WTC11 (cell line): ENCODE data around the gene MIF. TPM values are rescaled to one million over a fixed set of nuclear protein-coding genes. Genes with fewer than 3 reads are reported as not detected.

ENCODE experiments used
- ATAC-seq: fragments of 200-7000 bp; cut with Tn5 transposase; 2 replicates; pipeline ENCODE4 v1.10.0; 2021; ENCODE audit warnings: mild to moderate bottlenecking, moderate library complexity
- CTCF ChIA-PET: fragments of 300-600 bp; sonication (Branson Sonifier 250); formaldehyde crosslinking; loops from one replicate; lab custom pipeline; 2021; ENCODE audit warnings: antibody characterized with exemption; lab: Charles Lee
- POLR2A ChIA-PET: fragments of 350-600 bp; sonication (Branson Sonifier 250); formaldehyde crosslinking; loops from one replicate; lab custom pipeline; 2021; ENCODE audit warnings: antibody characterized with exemption; lab: Charles Lee
- DNase-seq: peaks from one replicate; pipeline ENCODE4 v3.0.0; 2021; ENCODE audit warnings: low spot score
- H3K27ac Mint-ChIP-seq: 2 replicates; pipeline ENCODE4 v1.8.0; 2021; ENCODE audit warnings: mixed read lengths
- H3K27me3 Mint-ChIP-seq: 2 replicates; pipeline ENCODE4 v1.8.0; 2021; ENCODE audit warnings: low read depth, mild to moderate bottlenecking, moderate library complexity, mixed read lengths
- H3K36me3 Mint-ChIP-seq: 2 replicates; pipeline ENCODE4 v1.8.0; 2021; ENCODE audit warnings: mixed read lengths
- H3K4me1 Mint-ChIP-seq: 2 replicates; pipeline ENCODE4 v1.8.0; 2022; ENCODE audit warnings: mixed read lengths
- H3K4me3 Mint-ChIP-seq: 2 replicates; pipeline ENCODE4 v1.8.0; 2021; ENCODE audit warnings: mild to moderate bottlenecking, moderate library complexity, mixed read lengths
- H3K9me3 Mint-ChIP-seq: 2 replicates; pipeline ENCODE4 v1.8.0; 2021; ENCODE audit warnings: mixed read lengths
- ATF1 ChIP-seq: sonication (generic); formaldehyde crosslinking; IDR thresholded peaks from 2 replicates; pipeline ENCODE4 v1.8.1; 2023; ENCODE audit warnings: mild to moderate bottlenecking, moderate library complexity, missing genetic modification reagents
- CDX4 ChIP-seq: fragments of 250-450 bp; sonication (Bioruptor Pico); IDR thresholded peaks from 2 replicates; pipeline ENCODE4 v1.9.0; 2021; ENCODE audit warnings: moderate library complexity, mild to moderate bottlenecking, inconsistent platforms, borderline replicate concordance
- E2F4 ChIP-seq: sonication (generic); formaldehyde crosslinking; IDR thresholded peaks from 2 replicates; pipeline ENCODE4 v1.8.1; 2022; ENCODE audit warnings: low read depth, mild to moderate bottlenecking, moderate library complexity, missing genetic modification reagents, borderline replicate concordance
- FOXK1 ChIP-seq: sonication (generic); formaldehyde crosslinking; IDR thresholded peaks from 2 replicates; pipeline ENCODE4 v1.8.0; 2022; ENCODE audit warnings: mild to moderate bottlenecking, moderate library complexity, missing genetic modification reagents
- GABPB1 ChIP-seq: sonication (generic); formaldehyde crosslinking; IDR thresholded peaks from 2 replicates; pipeline ENCODE4 v1.8.1; 2023; ENCODE audit warnings: mild to moderate bottlenecking, missing genetic modification reagents
- NR2C2 ChIP-seq: sonication (generic); formaldehyde crosslinking; IDR thresholded peaks from 2 replicates; pipeline ENCODE4 v1.8.0; 2022; ENCODE audit warnings: mild to moderate bottlenecking, missing genetic modification reagents
- RORB ChIP-seq: fragments of 250-450 bp; sonication (Bioruptor Pico); IDR thresholded peaks from 2 replicates; pipeline ENCODE4 v1.9.0; 2021; ENCODE audit warnings: mild to moderate bottlenecking
- TP53 ChIP-seq: sonication (generic); formaldehyde crosslinking; IDR thresholded peaks from 2 replicates; pipeline ENCODE4 v1.8.1; 2023; ENCODE audit warnings: mild to moderate bottlenecking, missing genetic modification reagents
- ZBTB21 ChIP-seq: sonication (generic); formaldehyde crosslinking; IDR thresholded peaks from 2 replicates; pipeline ENCODE4 v1.8.1; 2023; ENCODE audit warnings: mild to moderate bottlenecking, missing genetic modification reagents, borderline replicate concordance
- ZNF263 ChIP-seq: sonication (generic); formaldehyde crosslinking; IDR thresholded peaks from 2 replicates; pipeline ENCODE4 v1.8.1; 2022; ENCODE audit warnings: low read depth, mild to moderate bottlenecking, moderate library complexity, missing genetic modification reagents
- ZNF396 ChIP-seq: fragments of 250-450 bp; sonication (Bioruptor Pico); IDR thresholded peaks from 2 replicates; pipeline ENCODE4 v1.8.0; 2021; ENCODE audit warnings: mild to moderate bottlenecking, moderate library complexity, borderline replicate concordance
- ZNF532 ChIP-seq: fragments of 250-450 bp; sonication (Bioruptor Pico); IDR thresholded peaks from 2 replicates; pipeline ENCODE4 v1.9.0; 2021; ENCODE audit warnings: mild to moderate bottlenecking, borderline replicate concordance
- ZSCAN18 ChIP-seq: fragments of 250-450 bp; sonication (Bioruptor Pico); IDR thresholded peaks from 2 replicates; pipeline ENCODE4 v2.1.2; 2022; ENCODE audit warnings: mild to moderate bottlenecking, moderate library complexity
- total RNA-seq: library from RNA; stranded (reverse); gene quantifications from 3 replicates; pipeline ENCODE4 v1.2.3, GENCODE V29; 2021
- TF ChIP-seq, protein P1 (sequence below): sonication (generic); formaldehyde crosslinking; IDR thresholded peaks from 2 replicates; pipeline ENCODE4 v1.8.1; 2022; ENCODE audit warnings: low read depth, missing genetic modification reagents, borderline replicate concordance
- TF ChIP-seq, protein P2 (sequence below): fragments of 250-450 bp; sonication (Bioruptor Pico); conservative IDR thresholded peaks from 2 replicates; pipeline ENCODE4 v1.9.0; 2021; ENCODE audit warnings: mild to moderate bottlenecking
- TF ChIP-seq, protein P3 (sequence below): fragments of 250-450 bp; sonication (Bioruptor Pico); IDR thresholded peaks from 2 replicates; pipeline ENCODE4 v1.9.0; 2021; ENCODE audit warnings: mild to moderate bottlenecking
- TF ChIP-seq, protein P4 (sequence below): sonication (generic); formaldehyde crosslinking; IDR thresholded peaks from 2 replicates; pipeline ENCODE4 v1.8.1; 2022; ENCODE audit warnings: missing genetic modification reagents, borderline replicate concordance
- TF ChIP-seq, protein P5 (sequence below): sonication (generic); formaldehyde crosslinking; IDR thresholded peaks from 2 replicates; pipeline ENCODE4 v1.8.1; 2022; ENCODE audit warnings: mild to moderate bottlenecking, missing genetic modification reagents, moderate library complexity, borderline replicate concordance

MIF gene
- total RNA-seq, 1 experiment from 2014 or later, result 1,424 TPM

DNA sequence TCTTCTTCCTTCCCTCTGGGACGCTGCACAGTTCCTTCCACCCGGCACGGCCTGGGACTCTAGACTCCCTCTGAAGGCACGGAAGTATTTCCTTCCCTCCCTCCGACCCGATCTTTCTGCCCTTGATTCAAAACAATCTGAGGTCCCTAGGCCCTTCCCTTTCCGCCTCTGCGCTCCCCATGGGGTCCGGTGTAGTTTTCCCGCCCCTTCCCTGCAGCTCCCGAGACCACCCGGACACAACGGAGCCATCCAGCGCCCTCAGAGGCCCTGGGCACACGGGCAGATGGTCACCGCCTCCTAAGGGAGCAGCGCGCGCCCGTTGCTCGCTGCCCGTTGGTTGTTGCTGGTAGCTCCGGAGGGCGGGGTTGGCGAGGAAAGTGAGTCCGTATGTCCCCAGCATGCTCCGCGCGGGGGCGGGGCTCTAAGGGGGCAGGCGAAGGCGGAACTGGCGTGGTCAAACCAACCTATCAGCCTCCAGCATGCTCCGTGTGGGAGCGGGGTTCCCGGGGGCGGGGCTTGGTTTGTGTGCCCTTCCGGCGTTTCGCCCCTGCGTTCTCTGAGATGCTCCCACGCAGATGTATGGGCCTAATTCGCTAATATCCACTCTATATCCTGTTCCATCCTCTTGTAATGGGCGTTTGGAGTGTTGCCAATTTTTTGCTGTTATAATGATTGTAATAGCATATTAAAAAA lies 19.6 kb downstream of the MIF start:
- peaks cover 16% of the 10 kb centered on the region for H3K36me3 Mint-ChIP-seq
- peak overlapping the region; percentile 76 for H3K4me3 Mint-ChIP-seq
- ChIA-PET CTCF (interaction anchor here (0.6 to 2.9 kb wide), 7 partner anchors 16 to 329 kb away, joined by 3 to 18 read pairs (median 4); partner anchors contain the start of genes MIF and SLC2A11), POLR2A (interaction anchor here (1.0 to 1.5 kb wide), 3 partner anchors 11 to 56 kb away, joined by 3 to 13 read pairs (median 3); partner anchors contain the start of genes MIF and SLC2A11)
- H3K27me3 Mint-ChIP-seq, result peaks cover 43% of the 10 kb centered on the region
- H3K27ac Mint-ChIP-seq, result peak overlapping the region; percentile 94
- H3K4me1 Mint-ChIP-seq, result peaks cover 23% of the 10 kb centered on the region
- H3K9me3 Mint-ChIP-seq, result peaks cover 38% of the 10 kb centered on the region
- DNase-seq, result peak; percentile 99
- ATAC-seq, result peak; percentile 99
- TF ChIP-seq, protein P1, sequence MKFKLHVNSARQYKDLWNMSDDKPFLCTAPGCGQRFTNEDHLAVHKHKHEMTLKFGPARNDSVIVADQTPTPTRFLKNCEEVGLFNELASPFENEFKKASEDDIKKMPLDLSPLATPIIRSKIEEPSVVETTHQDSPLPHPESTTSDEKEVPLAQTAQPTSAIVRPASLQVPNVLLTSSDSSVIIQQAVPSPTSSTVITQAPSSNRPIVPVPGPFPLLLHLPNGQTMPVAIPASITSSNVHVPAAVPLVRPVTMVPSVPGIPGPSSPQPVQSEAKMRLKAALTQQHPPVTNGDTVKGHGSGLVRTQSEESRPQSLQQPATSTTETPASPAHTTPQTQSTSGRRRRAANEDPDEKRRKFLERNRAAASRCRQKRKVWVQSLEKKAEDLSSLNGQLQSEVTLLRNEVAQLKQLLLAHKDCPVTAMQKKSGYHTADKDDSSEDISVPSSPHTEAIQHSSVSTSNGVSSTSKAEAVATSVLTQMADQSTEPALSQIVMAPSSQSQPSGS (CRISPR knock-in tag), result no peak
- TF ChIP-seq ZNF263 (CRISPR knock-in tag), result no peak
- TF ChIP-seq, protein P2, sequence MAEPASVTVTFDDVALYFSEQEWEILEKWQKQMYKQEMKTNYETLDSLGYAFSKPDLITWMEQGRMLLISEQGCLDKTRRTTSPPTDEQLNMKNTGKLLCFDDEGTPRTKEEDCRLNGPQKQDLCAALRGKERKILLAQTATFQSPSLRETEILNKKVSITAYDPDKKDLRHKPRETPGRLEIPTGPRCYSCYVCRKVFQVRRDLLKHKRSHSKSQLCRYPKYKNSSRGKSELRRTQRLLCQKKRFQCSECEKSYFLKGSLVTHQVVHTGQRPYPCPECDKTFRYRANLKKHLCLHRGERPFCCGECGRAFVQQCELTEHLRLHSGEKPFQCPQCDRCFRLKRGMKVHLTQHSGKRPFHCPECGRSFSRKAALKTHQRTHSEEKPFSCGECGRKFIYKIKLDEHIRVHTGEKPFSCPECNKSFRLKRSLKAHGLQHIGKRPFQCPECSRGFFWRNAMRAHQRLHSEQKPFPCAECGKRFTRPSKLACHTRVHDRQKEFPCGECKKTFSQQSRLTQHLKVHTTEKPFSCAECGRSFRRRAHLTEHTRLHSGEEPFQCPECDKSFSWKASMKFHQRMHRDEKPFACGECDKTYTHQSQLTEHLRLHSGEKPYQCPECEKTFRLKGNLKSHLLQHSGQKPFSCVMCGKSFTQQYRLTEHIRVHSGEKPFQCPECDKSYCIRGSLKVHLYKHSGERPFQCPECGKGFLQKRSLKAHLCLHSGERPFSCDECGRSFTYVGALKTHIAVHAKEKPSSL, result no peak
- TF ChIP-seq ZNF532, result no peak
- TF ChIP-seq RORB (CRISPR knock-in tag), result no peak
- TF ChIP-seq ZNF396 (CRISPR knock-in tag), result no peak
- TF ChIP-seq, protein P3, sequence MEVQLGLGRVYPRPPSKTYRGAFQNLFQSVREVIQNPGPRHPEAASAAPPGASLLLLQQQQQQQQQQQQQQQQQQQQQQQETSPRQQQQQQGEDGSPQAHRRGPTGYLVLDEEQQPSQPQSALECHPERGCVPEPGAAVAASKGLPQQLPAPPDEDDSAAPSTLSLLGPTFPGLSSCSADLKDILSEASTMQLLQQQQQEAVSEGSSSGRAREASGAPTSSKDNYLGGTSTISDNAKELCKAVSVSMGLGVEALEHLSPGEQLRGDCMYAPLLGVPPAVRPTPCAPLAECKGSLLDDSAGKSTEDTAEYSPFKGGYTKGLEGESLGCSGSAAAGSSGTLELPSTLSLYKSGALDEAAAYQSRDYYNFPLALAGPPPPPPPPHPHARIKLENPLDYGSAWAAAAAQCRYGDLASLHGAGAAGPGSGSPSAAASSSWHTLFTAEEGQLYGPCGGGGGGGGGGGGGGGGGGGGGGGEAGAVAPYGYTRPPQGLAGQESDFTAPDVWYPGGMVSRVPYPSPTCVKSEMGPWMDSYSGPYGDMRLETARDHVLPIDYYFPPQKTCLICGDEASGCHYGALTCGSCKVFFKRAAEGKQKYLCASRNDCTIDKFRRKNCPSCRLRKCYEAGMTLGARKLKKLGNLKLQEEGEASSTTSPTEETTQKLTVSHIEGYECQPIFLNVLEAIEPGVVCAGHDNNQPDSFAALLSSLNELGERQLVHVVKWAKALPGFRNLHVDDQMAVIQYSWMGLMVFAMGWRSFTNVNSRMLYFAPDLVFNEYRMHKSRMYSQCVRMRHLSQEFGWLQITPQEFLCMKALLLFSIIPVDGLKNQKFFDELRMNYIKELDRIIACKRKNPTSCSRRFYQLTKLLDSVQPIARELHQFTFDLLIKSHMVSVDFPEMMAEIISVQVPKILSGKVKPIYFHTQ (CRISPR knock-in tag), result no peak
- TF ChIP-seq CDX4 (CRISPR knock-in tag), result no peak
- TF ChIP-seq ZSCAN18 (CRISPR knock-in tag), result no peak
- TF ChIP-seq ZBTB21 (CRISPR knock-in tag), result 0 out of 2 replicates have a peak, but pooled peaks have one; percentile 74
- TF ChIP-seq, protein P4, sequence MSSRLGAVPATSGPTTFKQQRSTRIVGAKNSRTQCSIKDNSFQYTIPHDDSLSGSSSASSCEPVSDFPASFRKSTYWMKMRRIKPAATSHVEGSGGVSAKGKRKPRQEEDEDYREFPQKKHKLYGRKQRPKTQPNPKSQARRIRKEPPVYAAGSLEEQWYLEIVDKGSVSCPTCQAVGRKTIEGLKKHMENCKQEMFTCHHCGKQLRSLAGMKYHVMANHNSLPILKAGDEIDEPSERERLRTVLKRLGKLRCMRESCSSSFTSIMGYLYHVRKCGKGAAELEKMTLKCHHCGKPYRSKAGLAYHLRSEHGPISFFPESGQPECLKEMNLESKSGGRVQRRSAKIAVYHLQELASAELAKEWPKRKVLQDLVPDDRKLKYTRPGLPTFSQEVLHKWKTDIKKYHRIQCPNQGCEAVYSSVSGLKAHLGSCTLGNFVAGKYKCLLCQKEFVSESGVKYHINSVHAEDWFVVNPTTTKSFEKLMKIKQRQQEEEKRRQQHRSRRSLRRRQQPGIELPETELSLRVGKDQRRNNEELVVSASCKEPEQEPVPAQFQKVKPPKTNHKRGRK (CRISPR knock-in tag), result no peak
- 0 out of 2 replicates have a peak, but pooled peaks have one; percentile 55 for TF ChIP-seq TP53 (CRISPR knock-in tag)
- TF ChIP-seq E2F4 (CRISPR knock-in tag), result no peak
- TF ChIP-seq, protein P5, sequence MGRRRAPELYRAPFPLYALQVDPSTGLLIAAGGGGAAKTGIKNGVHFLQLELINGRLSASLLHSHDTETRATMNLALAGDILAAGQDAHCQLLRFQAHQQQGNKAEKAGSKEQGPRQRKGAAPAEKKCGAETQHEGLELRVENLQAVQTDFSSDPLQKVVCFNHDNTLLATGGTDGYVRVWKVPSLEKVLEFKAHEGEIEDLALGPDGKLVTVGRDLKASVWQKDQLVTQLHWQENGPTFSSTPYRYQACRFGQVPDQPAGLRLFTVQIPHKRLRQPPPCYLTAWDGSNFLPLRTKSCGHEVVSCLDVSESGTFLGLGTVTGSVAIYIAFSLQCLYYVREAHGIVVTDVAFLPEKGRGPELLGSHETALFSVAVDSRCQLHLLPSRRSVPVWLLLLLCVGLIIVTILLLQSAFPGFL (CRISPR knock-in tag), result no peak
- no peak for TF ChIP-seq NR2C2 (CRISPR knock-in tag)
- TF ChIP-seq FOXK1, result peak; percentile 89
- TF ChIP-seq GABPB1, result 0 out of 2 replicates have a peak, but pooled peaks have one; percentile 51
- TF ChIP-seq ATF1 (CRISPR knock-in tag), result no peak
